Coronary artery (tissue), 2 donors: ENCODE measurements around the gene CFAP97.

Experiments
- DNase-seq: peaks from one replicate; pipeline ENCODE4 v3.0.0-alpha.2; 2017; ENCODE audit warnings: low spot score
- H3K27ac ChIP-seq, 2 donors: fragments of 200-600 bp; sonication (generic); one replicate each; pipeline ENCODE4 v1.5.1; 2016 to 2019
- H3K4me3 ChIP-seq: fragments of 200-600 bp; sonication (generic); 2 replicates; pipeline ENCODE4 v1.5.1; 2016; ENCODE audit warnings: mild to moderate bottlenecking, moderate library complexity
- TF ChIP-seq, protein P1 (sequence below): fragments of 200-600 bp; sonication (generic); IDR thresholded peaks from one replicate; pipeline ENCODE4 v1.5.1; 2019; ENCODE audit warnings: antibody characterized with exemption

The CFAP97 gene

DNA sequence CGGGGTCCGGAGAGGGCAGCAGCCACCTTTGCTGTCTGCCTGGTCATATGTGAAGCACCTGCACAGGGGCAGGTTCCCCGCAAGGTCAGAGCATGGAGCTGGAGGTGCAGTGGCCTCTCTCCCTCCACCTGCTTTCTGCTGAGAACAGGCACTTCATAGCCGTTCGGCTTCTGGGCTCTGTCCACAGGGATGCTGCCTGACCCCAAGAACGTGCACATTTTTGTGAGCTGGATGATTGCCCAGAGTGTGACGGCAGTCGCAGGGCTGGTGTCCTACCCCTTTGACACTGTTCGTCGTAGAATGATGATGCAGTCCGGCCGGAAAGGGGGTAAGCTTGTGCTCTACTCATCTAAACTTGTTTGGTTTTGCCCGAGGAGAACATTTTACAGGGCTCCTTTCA lies 58.2 kb downstream of the CFAP97 start:
- peak; percentile 87 for DNase-seq
- TF ChIP-seq, protein P1, sequence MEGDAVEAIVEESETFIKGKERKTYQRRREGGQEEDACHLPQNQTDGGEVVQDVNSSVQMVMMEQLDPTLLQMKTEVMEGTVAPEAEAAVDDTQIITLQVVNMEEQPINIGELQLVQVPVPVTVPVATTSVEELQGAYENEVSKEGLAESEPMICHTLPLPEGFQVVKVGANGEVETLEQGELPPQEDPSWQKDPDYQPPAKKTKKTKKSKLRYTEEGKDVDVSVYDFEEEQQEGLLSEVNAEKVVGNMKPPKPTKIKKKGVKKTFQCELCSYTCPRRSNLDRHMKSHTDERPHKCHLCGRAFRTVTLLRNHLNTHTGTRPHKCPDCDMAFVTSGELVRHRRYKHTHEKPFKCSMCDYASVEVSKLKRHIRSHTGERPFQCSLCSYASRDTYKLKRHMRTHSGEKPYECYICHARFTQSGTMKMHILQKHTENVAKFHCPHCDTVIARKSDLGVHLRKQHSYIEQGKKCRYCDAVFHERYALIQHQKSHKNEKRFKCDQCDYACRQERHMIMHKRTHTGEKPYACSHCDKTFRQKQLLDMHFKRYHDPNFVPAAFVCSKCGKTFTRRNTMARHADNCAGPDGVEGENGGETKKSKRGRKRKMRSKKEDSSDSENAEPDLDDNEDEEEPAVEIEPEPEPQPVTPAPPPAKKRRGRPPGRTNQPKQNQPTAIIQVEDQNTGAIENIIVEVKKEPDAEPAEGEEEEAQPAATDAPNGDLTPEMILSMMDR, result no peak
- peak overlapping the region; percentile 83 for H3K4me3 ChIP-seq
- H3K27ac ChIP-seq, result peak overlapping the region; percentile 81 to 93

DNA sequence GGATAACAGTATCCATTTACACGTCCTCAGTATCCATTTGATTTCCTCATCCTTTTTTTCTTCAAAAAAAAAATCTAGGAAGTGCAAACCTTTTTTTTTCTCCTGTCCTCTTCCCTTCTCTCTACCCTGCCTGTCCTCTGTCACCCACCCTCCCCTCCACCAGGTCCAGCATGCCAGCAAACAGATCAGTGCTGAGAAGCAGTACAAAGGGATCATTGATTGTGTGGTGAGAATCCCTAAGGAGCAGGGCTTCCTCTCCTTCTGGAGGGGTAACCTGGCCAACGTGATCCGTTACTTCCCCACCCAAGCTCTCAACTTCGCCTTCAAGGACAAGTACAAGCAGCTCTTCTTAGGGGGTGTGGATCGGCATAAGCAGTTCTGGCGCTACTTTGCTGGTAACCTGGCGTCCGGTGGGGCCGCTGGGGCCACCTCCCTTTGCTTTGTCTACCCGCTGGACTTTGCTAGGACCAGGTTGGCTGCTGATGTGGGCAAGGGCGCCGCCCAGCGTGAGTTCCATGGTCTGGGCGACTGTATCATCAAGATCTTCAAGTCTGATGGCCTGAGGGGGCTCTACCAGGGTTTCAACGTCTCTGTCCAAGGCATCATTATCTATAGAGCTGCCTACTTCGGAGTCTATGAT lies 59.1 kb downstream of the CFAP97 start:
- no peak for DNase-seq
- H3K27ac ChIP-seq, result peak overlapping the region; percentile 81 to 93
- TF ChIP-seq, protein P1, result no peak
- peak overlapping the region; percentile 83 for H3K4me3 ChIP-seq

DNA sequence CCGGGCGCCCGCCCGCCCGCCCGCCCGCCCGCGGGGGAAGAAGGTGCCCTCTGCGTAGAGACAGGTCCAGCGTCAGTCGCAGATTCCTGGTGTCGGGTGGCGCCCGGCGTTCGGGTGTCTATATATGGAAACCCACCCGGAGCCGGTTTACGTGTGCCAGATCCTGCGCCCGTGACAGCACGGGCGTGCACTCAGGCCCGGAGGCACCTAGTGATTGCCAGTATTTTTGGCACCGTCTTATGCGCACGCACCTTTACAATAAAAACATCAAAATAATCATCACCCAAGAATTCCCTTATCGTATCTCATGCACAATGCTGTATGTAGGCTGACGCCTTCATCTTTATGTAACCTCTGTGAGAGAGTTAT lies 60.2 kb downstream of the CFAP97 start:
- DNase-seq, result peak; percentile 91
- H3K4me3 ChIP-seq, result peak overlapping the region; percentile 83
- peak overlapping the region; percentile 81 to 93 for H3K27ac ChIP-seq
- TF ChIP-seq, protein P1, result no peak

DNA sequence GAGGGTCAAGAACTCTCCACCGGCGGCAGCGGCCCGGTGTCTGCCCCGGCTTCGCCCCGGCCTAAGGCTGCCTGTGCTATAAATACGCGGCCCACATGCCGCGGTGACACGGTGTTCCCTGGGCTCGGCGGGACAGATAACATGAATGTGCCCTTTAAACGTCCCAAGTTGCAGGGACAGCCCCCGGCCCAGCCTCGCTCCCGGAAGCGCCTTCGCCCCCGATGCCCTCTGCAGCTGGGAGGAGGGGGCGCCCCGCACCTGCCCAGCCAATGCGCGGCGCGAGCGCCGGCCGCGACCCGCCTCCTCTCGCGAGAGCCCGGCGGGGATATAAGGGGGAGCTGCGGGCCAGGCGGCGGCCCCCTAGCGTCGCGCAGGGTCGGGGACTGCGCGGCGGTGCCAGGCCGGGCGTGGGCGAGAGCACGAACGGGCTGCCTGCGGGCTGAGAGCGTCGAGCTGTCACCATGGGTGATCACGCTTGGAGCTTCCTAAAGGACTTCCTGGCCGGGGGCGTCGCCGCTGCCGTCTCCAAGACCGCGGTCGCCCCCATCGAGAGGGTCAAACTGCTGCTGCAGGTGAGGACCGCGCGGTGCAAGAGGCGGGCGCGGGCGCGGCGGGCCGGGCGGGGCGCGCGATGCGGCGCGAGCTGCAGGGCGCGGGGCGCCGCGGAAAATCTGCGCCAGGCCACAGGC lies 60.7 kb downstream of the CFAP97 start, which contains the start of gene SLC25A4:
Gene SLC25A4, plus strand, starts transcription at position 355 of the 689 bp plus-strand sequence. Its CDS starts 107 bp downstream, at position 462.
- Histone ChIP-seq H3K4me3 (peak within 1 kb of the TSS; percentile 83), H3K27ac (peak within 1 kb of the TSS; percentile 88 to 93)
- peak; percentile 89 for DNase-seq
- TF ChIP-seq, protein P1, result no peak

DNA sequence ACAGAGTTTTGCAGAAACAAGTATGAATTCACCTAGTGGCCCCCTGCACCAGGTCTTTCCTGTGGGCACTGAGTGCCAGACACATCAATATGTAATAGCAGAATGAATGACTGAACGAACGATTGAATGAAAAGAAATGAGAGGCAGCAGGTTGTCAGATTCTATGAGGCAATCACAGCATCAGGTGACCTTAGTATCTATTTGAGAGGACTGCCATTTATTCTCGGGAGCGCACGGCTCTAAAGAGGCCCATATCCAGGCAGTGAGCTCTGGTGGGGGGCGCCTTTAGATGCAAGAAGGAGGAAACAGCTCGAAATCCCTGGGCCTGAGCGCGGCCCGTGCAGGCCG lies 61.3 kb downstream of the CFAP97 start:
- DNase-seq, result no peak
- peak overlapping the region; percentile 83 for H3K4me3 ChIP-seq
- TF ChIP-seq, protein P1, result no peak
- peak overlapping the region; percentile 88 to 93 for H3K27ac ChIP-seq

DNA sequence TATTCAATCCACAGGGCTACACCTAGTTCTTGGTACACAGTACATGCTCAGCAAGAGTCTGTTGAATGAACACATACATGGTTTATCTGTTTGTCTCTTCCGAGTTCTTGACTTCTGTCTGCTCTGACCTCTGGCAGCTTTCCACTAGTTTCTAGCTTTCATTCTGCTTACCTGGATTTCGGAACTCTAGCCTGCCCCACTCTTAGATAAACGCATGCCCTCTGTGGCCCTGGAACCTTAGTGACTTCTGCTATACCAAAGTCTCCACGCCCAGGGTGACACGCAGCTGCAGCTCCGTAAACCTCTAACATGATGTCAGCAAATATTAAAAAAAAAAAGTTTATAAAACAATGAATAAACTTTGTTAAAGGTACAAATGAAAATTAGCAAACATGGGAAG lies 62.0 kb downstream of the CFAP97 start:
- Histone ChIP-seq H3K4me3 (no peak overlapping the region), H3K27ac (peak overlapping the region in 1 of 2 donors; percentile 88)
- TF ChIP-seq, protein P1, result no peak
- no peak for DNase-seq

DNA sequence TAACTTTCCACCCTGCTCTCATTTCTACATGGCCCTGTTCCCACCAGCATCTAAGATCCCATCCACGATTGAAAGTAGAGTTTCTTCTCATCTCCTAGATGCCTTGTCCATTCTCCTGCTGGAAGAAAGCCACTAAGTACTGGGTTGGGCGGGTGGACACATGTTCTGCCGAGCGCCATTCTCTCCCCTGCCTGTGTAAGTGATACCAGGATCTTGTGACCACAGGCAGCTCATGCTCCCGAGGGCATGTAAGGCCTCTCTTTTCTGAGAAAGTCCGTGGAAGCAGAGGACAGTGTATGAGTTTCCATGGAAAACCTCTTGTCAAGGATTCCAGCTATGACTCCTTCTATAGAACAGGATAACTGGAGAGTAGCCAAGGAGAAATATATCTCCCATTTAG lies 64.1 kb downstream of the CFAP97 start:
- DNase-seq, result no peak
- Histone ChIP-seq H3K4me3 (no peak overlapping the region), H3K27ac (no peak overlapping the region)
- TF ChIP-seq, protein P1, result no peak
